CD14-positive monocyte (primary cell): ENCODE measurements around the gene PRRC2B. TPM values are rescaled to one million over a fixed set of nuclear protein-coding genes. Genes with fewer than 3 reads are reported as not detected.

Experiments
- DNase-seq, 3 donors: peaks; one replicate each; pipeline ENCODE4 v3.0.0-alpha.2; 2011 to 2022
- H2AFZ ChIP-seq: 2 replicates; pipeline ENCODE4 v1.6.0; 2012; ENCODE audit warnings: mild to moderate bottlenecking, low read depth, low read length, inconsistent platforms; ENCODE audit not compliant: insufficient read depth, poor library complexity, severe bottlenecking
- H3K27ac ChIP-seq, 2 donors: 1 replicate in 1 of 2; 2 replicates in 1 of 2; pipeline ENCODE4 v1.5.1; 2012 to 2013; ENCODE audit warnings: low read length in 2 of 2, control low read depth in 1 of 2, inconsistent platforms in 1 of 2, low read depth in 1 of 2, mild to moderate bottlenecking in 1 of 2
- H3K27me3 ChIP-seq, 2 donors: one replicate each; pipeline versions ENCODE4 v1.6.0 to v1.6.1; 2011 to 2013; ENCODE audit warnings: low read length in 2 of 2; ENCODE audit not compliant: control insufficient read depth in 2 of 2, insufficient read depth in 2 of 2
- H3K36me3 ChIP-seq, 2 donors: replicated peaks in 1 of 2; 1 replicate in 1 of 2; 2 replicates in 1 of 2; pipeline versions ENCODE4 v1.5.1 to v1.6.1; 2012 to 2013; ENCODE audit warnings: low read length in 2 of 2, control low read depth in 1 of 2, inconsistent platforms in 1 of 2, mild to moderate bottlenecking in 1 of 2; ENCODE audit not compliant: insufficient read depth in 2 of 2, control insufficient read depth in 1 of 2
- H3K4me1 ChIP-seq, 2 donors: 1 replicate in 1 of 2; 2 replicates in 1 of 2; pipeline versions ENCODE4 v1.5.1 to v1.6.1; 2012 to 2013; ENCODE audit warnings: low read length in 2 of 2, control low read depth in 1 of 2, inconsistent platforms in 1 of 2, mild to moderate bottlenecking in 1 of 2, moderate library complexity in 1 of 2; ENCODE audit not compliant: insufficient read depth in 2 of 2, control insufficient read depth in 1 of 2
- H3K4me2 ChIP-seq: replicated peaks from 2 replicates; pipeline ENCODE3; 2012; ENCODE audit warnings: low read length, moderate library complexity, mild to moderate bottlenecking; ENCODE audit not compliant: poor library complexity, severe bottlenecking; ENCODE audit errors: extremely low read depth
- H3K4me3 ChIP-seq, 3 experiments: fragments of 200-600 bp in 1 of 3; sonication (generic) in 1 of 3; replicated peaks in 1 of 3; 1 replicate in 2 of 3; 2 replicates in 1 of 3; pipeline ENCODE4 v1.5.1; 2011 to 2013; ENCODE audit warnings: low read length in 3 of 3, mild to moderate bottlenecking in 3 of 3, control low read depth in 2 of 3, low read depth in 2 of 3, inconsistent platforms in 1 of 3, moderate library complexity in 1 of 3
- H3K79me2 ChIP-seq: 2 replicates; pipeline ENCODE4 v1.6.0; 2012; ENCODE audit warnings: mild to moderate bottlenecking, control low read depth, inconsistent platforms, low read length, moderate library complexity; ENCODE audit not compliant: insufficient read depth
- H3K9ac ChIP-seq: 2 replicates; pipeline ENCODE4 v1.6.0; 2017; ENCODE audit warnings: low read length, mild to moderate bottlenecking; ENCODE audit not compliant: insufficient read depth, poor library complexity, severe bottlenecking
- H3K9me3 ChIP-seq, 2 donors: replicated peaks in 1 of 2; 1 replicate in 1 of 2; 2 replicates in 1 of 2; pipeline versions ENCODE4 v1.5.1 to v1.6.1; 2012 to 2013; ENCODE audit warnings: low read length in 2 of 2, control low read depth in 1 of 2; ENCODE audit not compliant: control insufficient read depth in 1 of 2, insufficient read depth in 1 of 2
- H4K20me1 ChIP-seq: 2 replicates; pipeline ENCODE4 v1.6.0; 2012; ENCODE audit warnings: mild to moderate bottlenecking, low read length, control low read depth, moderate library complexity; ENCODE audit not compliant: insufficient read depth
- H3K27ac Mint-ChIP-seq, 7 donors: one replicate each; pipeline ENCODE4 v1.8.0; 2020; ENCODE audit warnings: mild to moderate bottlenecking in 7 of 7, mixed read lengths in 7 of 7, moderate library complexity in 6 of 7, inconsistent platforms in 2 of 7
- H3K27me3 Mint-ChIP-seq, 3 donors: one replicate each; pipeline ENCODE4 v1.8.0; 2021 to 2022; ENCODE audit warnings: low read depth in 3 of 3, mild to moderate bottlenecking in 3 of 3, mixed read lengths in 3 of 3, moderate library complexity in 3 of 3, inconsistent platforms in 1 of 3
- H3K36me3 Mint-ChIP-seq, 2 donors: one replicate each; pipeline ENCODE4 v1.8.0; 2020; ENCODE audit warnings: mixed read lengths in 2 of 2, inconsistent platforms in 1 of 2, mild to moderate bottlenecking in 1 of 2
- H3K4me1 Mint-ChIP-seq: one replicate; pipeline ENCODE4 v1.8.0; 2020; ENCODE audit warnings: mild to moderate bottlenecking, mixed read lengths
- H3K4me3 Mint-ChIP-seq, 2 donors: one replicate each; pipeline ENCODE4 v1.8.0; 2020; ENCODE audit warnings: mild to moderate bottlenecking in 2 of 2, mixed read lengths in 2 of 2, moderate library complexity in 1 of 2
- H3K9me3 Mint-ChIP-seq, 7 donors: one replicate each; pipeline ENCODE4 v1.8.0; 2020 to 2022; ENCODE audit warnings: mixed read lengths in 7 of 7, mild to moderate bottlenecking in 6 of 7, moderate library complexity in 6 of 7, inconsistent platforms in 2 of 7
- CTCF ChIP-seq: fragments of 200-600 bp; IDR thresholded peaks from one replicate; pipeline ENCODE4 v1.8.0; 2022; ENCODE audit warnings: antibody characterized with exemption, mild to moderate bottlenecking
- WGBS: methylation state at CpG from one replicate; pipeline ENCODE4 v1.1.5; 2013; ENCODE audit warnings: missing lambda C conversion rate; ENCODE audit not compliant: insufficient coverage; 5-methylcytosine and 5-hydroxymethylcytosine counted together
- intact Hi-C, 2 donors: fragments of 100-400 bp; cut with micrococcal nuclease; formaldehyde crosslinking; loops; one replicate each; pipeline versions ENCODE4 v1.15.0 to v1.15.1; 2023
- polyA plus RNA-seq, 3 donors: library from polyadenylated mRNA; depleted of rRNA in 1 of 3; unstranded in 2 of 3; stranded (reverse) in 1 of 3; fragments of 300-500 nt in 2 of 3; fragments of >200 nt in 1 of 3; fragmentation: Illumina TruSeq in 2 of 3; gene quantifications; 1 replicate in 2 of 3; 2 replicates in 1 of 3; pipeline ENCODE4 v1.2.3, GENCODE V29; 2012 to 2021

PRRC2B gene
- polyA plus RNA-seq, 3 donors: 2.8 to 36.2 (median 8.6) TPM

- TF ChIP-seq CTCF: no peak
- no peak overlapping the region for H3K27ac Mint-ChIP-seq
- no peak overlapping the region for H2AFZ ChIP-seq
- 100% methylated on average over 2 of the region's 7 CpGs for WGBS
- H3K79me2 ChIP-seq: no peaks in the 10 kb centered on the region
- H3K4me3 Mint-ChIP-seq: no peak overlapping the region
- intact Hi-C loops: no loop called here
- peaks cover 20 to 22% of the 10 kb centered on the region in 2 donors for H3K9me3 ChIP-seq
- H4K20me1 ChIP-seq: no peaks in the 10 kb centered on the region
- no peak overlapping the region for H3K27ac ChIP-seq
- no peak overlapping the region for H3K4me3 ChIP-seq
- H3K9ac ChIP-seq: no peak overlapping the region
- no peaks in the 10 kb centered on the region for H3K4me1 Mint-ChIP-seq
- no peaks in the 10 kb centered on the region for H3K27me3 ChIP-seq
- DNase-seq: no peak
- peaks cover 0 to 2% (median 0%) of the 10 kb centered on the region in 3 donors for H3K27me3 Mint-ChIP-seq
- peaks cover 47 to 63% of the 10 kb centered on the region in 2 donors for H3K36me3 Mint-ChIP-seq
- H3K36me3 ChIP-seq: peaks cover 23 to 45% of the 10 kb centered on the region in 2 donors
- no peaks in the 10 kb centered on the region for H3K4me1 ChIP-seq
- peaks cover 0 to 6% (median 3%) of the 10 kb centered on the region in 7 donors for H3K9me3 Mint-ChIP-seq
- no peak overlapping the region for H3K4me2 ChIP-seq
Observed at GRCh38 chr9:131511416-131511815, 117.5 kb downstream of the PRRC2B start.

GRCh38 chr9:131511880-131512279, 118.0 kb downstream of the PRRC2B start:
- no peaks in the 10 kb centered on the region for H3K4me1 Mint-ChIP-seq
- peaks cover 0 to 2% (median 0%) of the 10 kb centered on the region in 3 donors for H3K27me3 Mint-ChIP-seq
- WGBS: 100% methylated on average over 2 of the region's 6 CpGs
- H3K36me3 Mint-ChIP-seq: peaks cover 45 to 66% of the 10 kb centered on the region in 2 donors
- H3K79me2 ChIP-seq: no peaks in the 10 kb centered on the region
- H3K9me3 Mint-ChIP-seq: peaks cover 0 to 9% (median 4%) of the 10 kb centered on the region in 7 donors
- no peak overlapping the region for H3K9ac ChIP-seq
- DNase-seq: no peak
- peaks cover 23 to 45% of the 10 kb centered on the region in 2 donors for H3K36me3 ChIP-seq
- H3K27ac ChIP-seq: no peak overlapping the region
- intact Hi-C loops: no loop called here
- H3K4me3 ChIP-seq: no peak overlapping the region
- no peaks in the 10 kb centered on the region for H3K4me1 ChIP-seq
- TF ChIP-seq CTCF: no peak
- no peak overlapping the region for H3K4me3 Mint-ChIP-seq
- H4K20me1 ChIP-seq: no peaks in the 10 kb centered on the region
- peaks cover 25 to 26% of the 10 kb centered on the region in 2 donors for H3K9me3 ChIP-seq
- H3K27me3 ChIP-seq: no peaks in the 10 kb centered on the region
- H2AFZ ChIP-seq: no peak overlapping the region
- H3K4me2 ChIP-seq: no peak overlapping the region
- H3K27ac Mint-ChIP-seq: peak overlapping the region in 1 of 7 donors; percentile 42
